Neural cell (in vitro differentiated cells): ENCODE data around the gene SLC25A13. TPM values are rescaled to one million over a fixed set of nuclear protein-coding genes. Genes with fewer than 3 reads are reported as not detected.

Experiments
- H2AFZ ChIP-seq: fragments of 200-600, 300-800 bp; sonication (generic), shearing (Covaris generic); 2 replicates; pipeline ENCODE4 v1.6.0; 2014; ENCODE audit warnings: low read depth, mild to moderate bottlenecking, antibody characterized with exemption, low read length, moderate library complexity
- H3F3A ChIP-seq: fragments of 200-600 bp; shearing (Covaris generic); 2 replicates; pipeline ENCODE4 v1.6.1; 2016; ENCODE audit warnings: mild to moderate bottlenecking, moderate library complexity, mixed read lengths, antibody characterized with exemption, low read length; ENCODE audit not compliant: insufficient read depth, poor library complexity, severe bottlenecking
- H3K27ac ChIP-seq: fragments of 200-600, 300-800 bp; sonication (generic), shearing (Covaris generic); 2 replicates; pipeline ENCODE4 v1.5.1; 2014; ENCODE audit warnings: mild to moderate bottlenecking, low read length, moderate library complexity
- H3K27me3 ChIP-seq: fragments of 300-800, 200-600 bp; sonication (generic), shearing (Covaris generic); 2 replicates; pipeline ENCODE4 v1.6.0; 2014; ENCODE audit warnings: mild to moderate bottlenecking, low read depth, low read length, moderate library complexity; ENCODE audit not compliant: insufficient read depth
- H3K36me3 ChIP-seq: fragments of 300-800, 200-600 bp; sonication (generic), shearing (Covaris generic); 2 replicates; pipeline ENCODE4 v1.5.1; 2014; ENCODE audit warnings: mild to moderate bottlenecking, antibody characterized with exemption, low read length, moderate library complexity; ENCODE audit not compliant: insufficient read depth
- H3K4me2 ChIP-seq: fragments of 300-800, 200-600 bp; sonication (generic), shearing (Covaris generic); 2 replicates; pipeline ENCODE4 v1.6.0; 2014; ENCODE audit warnings: mild to moderate bottlenecking, low read length
- H3K4me3 ChIP-seq: fragments of 300-800, 200-600 bp; sonication (generic), shearing (Covaris generic); 2 replicates; pipeline ENCODE4 v1.5.1; 2014; ENCODE audit warnings: mild to moderate bottlenecking, low read length, moderate library complexity
- H3K79me2 ChIP-seq: fragments of 200-600 bp; shearing (Covaris generic); replicated peaks from 2 replicates; pipeline ENCODE4 v1.6.0; 2014; ENCODE audit warnings: mild to moderate bottlenecking, low read length, moderate library complexity; ENCODE audit not compliant: insufficient read depth
- H3K9ac ChIP-seq: fragments of 300-800, 200-600 bp; sonication (generic), shearing (Covaris generic); 2 replicates; pipeline ENCODE4 v1.6.1; 2016; ENCODE audit warnings: mild to moderate bottlenecking, low read length, mixed read lengths
- H3K9me2 ChIP-seq: fragments of 200-600 bp; shearing (Covaris generic); 2 replicates; pipeline ENCODE4 v1.6.1; 2016; ENCODE audit warnings: mild to moderate bottlenecking, low read length, mixed read lengths; ENCODE audit not compliant: insufficient read depth
- H3K9me3 ChIP-seq: fragments of 200-600, 300-800 bp; sonication (generic), shearing (Covaris generic); 2 replicates; pipeline ENCODE4 v1.6.1; 2016; ENCODE audit warnings: mild to moderate bottlenecking, mixed run types, low read length, moderate library complexity, mixed read lengths
- H4K20me1 ChIP-seq: fragments of 200-600 bp; shearing (Covaris generic); 2 replicates; pipeline ENCODE4 v1.6.1; 2016; ENCODE audit warnings: mild to moderate bottlenecking, mixed run types; ENCODE audit not compliant: insufficient read depth
- EP300 ChIP-seq: fragments of 450-650 bp; conservative IDR thresholded peaks from 2 replicates; pipeline ENCODE4 v1.6.1; 2014; ENCODE audit warnings: antibody characterized with exemption, mild to moderate bottlenecking, moderate library complexity; ENCODE audit not compliant: poor library complexity, severe bottlenecking
- EZH2 ChIP-seq: fragments of 200-600, 300-800 bp; shearing (Covaris generic), sonication (generic); IDR thresholded peaks from 2 replicates; pipeline ENCODE4 v1.6.1; 2014; ENCODE audit warnings: antibody characterized with exemption, low read length, borderline replicate concordance, mild to moderate bottlenecking; ENCODE audit not compliant: insufficient read depth, poor library complexity, severe bottlenecking
- POLR2AphosphoS5 ChIP-seq: IDR thresholded peaks from 2 replicates; pipeline ENCODE4 v1.6.1; 2012
- RAD21 ChIP-seq: fragments of 450-650 bp; conservative IDR thresholded peaks from 2 replicates; pipeline ENCODE4 v1.6.1; 2014; ENCODE audit warnings: antibody characterized with exemption, mild to moderate bottlenecking, moderate library complexity
- REST ChIP-seq: IDR thresholded peaks from 2 replicates; pipeline ENCODE4 v1.6.1; 2012; ENCODE audit warnings: borderline replicate concordance
- SMC3 ChIP-seq: fragments of 450-650 bp; conservative IDR thresholded peaks from 2 replicates; pipeline ENCODE4 v1.6.1; 2014; ENCODE audit warnings: antibody characterized with exemption, mild to moderate bottlenecking, moderate library complexity; ENCODE audit not compliant: poor library complexity
- TAF1 ChIP-seq: IDR thresholded peaks from 2 replicates; pipeline ENCODE4 v1.6.1; 2012; ENCODE audit warnings: low read depth
- polyA plus RNA-seq: library from polyadenylated mRNA; depleted of rRNA; stranded (reverse); fragments of >200 nt; gene quantifications from 2 replicates; pipeline ENCODE4 v1.2.3, GENCODE V29; 2014

The SLC25A13 gene
- polyA plus RNA-seq, 1 donor from 2014 or later, result 20.2 TPM

GRCh38 chr7:96236198-96237039, 85.5 kb downstream of the SLC25A13 start:
- Histone ChIP-seq H3K9me2 (no peaks in the 10 kb centered on the region), H3K4me2 (no peak overlapping the region), H3K4me3 (no peak overlapping the region), H4K20me1 (no peaks in the 10 kb centered on the region), H3K9me3 (no peaks in the 10 kb centered on the region), H3K27ac (no peak overlapping the region), H2AFZ (no peak overlapping the region), H3K79me2 (no peaks in the 10 kb centered on the region), H3K27me3 (no peaks in the 10 kb centered on the region), H3F3A (no peaks in the 10 kb centered on the region), H3K9ac (no peak overlapping the region), H3K36me3 (no peaks in the 10 kb centered on the region)
- TF ChIP-seq EP300, result no peak

- Histone ChIP-seq H3K4me2 (no peak overlapping the region), H2AFZ (no peak overlapping the region), H3K36me3 (no peaks in the 10 kb centered on the region), H4K20me1 (no peaks in the 10 kb centered on the region), H3K9me3 (no peaks in the 10 kb centered on the region), H3K27me3 (no peaks in the 10 kb centered on the region), H3K4me3 (no peak overlapping the region), H3K9me2 (no peaks in the 10 kb centered on the region), H3K9ac (no peak overlapping the region), H3F3A (no peaks in the 10 kb centered on the region), H3K79me2 (no peaks in the 10 kb centered on the region), H3K27ac (no peak overlapping the region)
- TF ChIP-seq EZH2, result no peak
- no peak for TF ChIP-seq REST
- no peak for TF ChIP-seq TAF1
- TF ChIP-seq POLR2AphosphoS5, result no peak
- TF ChIP-seq RAD21, result no peak
- no peak for TF ChIP-seq EP300
Observed at GRCh38 chr7:96235281-96235680, 86.6 kb downstream of the SLC25A13 start.

GRCh38 chr7:96233528-96234154, 88.3 kb downstream of the SLC25A13 start:
- Histone ChIP-seq H3K79me2 (no peaks in the 10 kb centered on the region), H3K27me3 (no peaks in the 10 kb centered on the region), H4K20me1 (no peaks in the 10 kb centered on the region)

More at GRCh38 chr7:96233528-96234154, 88.3 kb downstream of the SLC25A13 start:
- H3K9ac ChIP-seq, result no peak overlapping the region
- no peaks in the 10 kb centered on the region for H3K9me3 ChIP-seq
- H2AFZ ChIP-seq, result no peak overlapping the region
- no peak overlapping the region for H3K4me3 ChIP-seq
- H3K27ac ChIP-seq, result no peak overlapping the region
- no peak overlapping the region for H3K4me2 ChIP-seq
- no peak for TF ChIP-seq REST
- no peak for TF ChIP-seq EP300
- no peak for TF ChIP-seq SMC3
- no peaks in the 10 kb centered on the region for H3K36me3 ChIP-seq
- H3K9me2 ChIP-seq, result no peaks in the 10 kb centered on the region
- H3F3A ChIP-seq, result no peaks in the 10 kb centered on the region
